Measurements from ENCODE around the gene LTBP2. TPM values are rescaled to one million over a fixed set of nuclear protein-coding genes. Genes with fewer than 3 reads are reported as not detected.

Gene LTBP2
- total RNA-seq, 2 experiments from 2014 or later: 0.04 to 0.37 TPM

DNA sequence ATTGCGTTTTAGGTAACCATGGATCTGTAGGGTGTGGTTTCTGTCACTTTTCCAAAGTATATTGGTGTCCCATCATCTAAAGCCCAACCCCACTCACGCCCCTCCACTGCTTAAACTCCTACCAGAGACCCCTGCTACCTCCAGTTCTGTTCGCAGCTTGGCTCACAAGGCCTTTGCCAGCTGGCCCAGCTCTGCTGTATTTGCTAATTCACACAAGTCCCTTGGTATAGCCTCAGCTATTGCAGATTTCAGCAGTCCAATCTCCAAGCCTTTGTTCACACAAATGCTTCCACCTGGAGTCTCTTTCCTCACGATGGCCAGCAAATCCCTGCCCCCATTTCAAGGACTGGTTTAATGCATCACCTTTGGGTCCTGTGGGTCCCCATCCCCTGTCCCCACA, 94.3 kb downstream of the LTBP2 start:
- POLR2A ChIA-PET: interaction anchor here (0.5 kb wide), 1 partner anchor 102 kb away, joined by 3 read pairs; no protein-coding TSS in a partner anchor
- DNase-seq: no peak
- ATAC-seq: no peak
- CTCF ChIA-PET: interaction anchor here (0.6 to 0.8 kb wide), 2 partner anchors 75 to 427 kb away, joined by 3 read pairs; no protein-coding TSS in a partner anchor
- peaks cover 8% of the 10 kb centered on the region for H3K27me3 Mint-ChIP-seq
- no peak overlapping the region for H3K4me3 Mint-ChIP-seq
- intact Hi-C loops (cut with DNase I, micrococcal nuclease): no loop called here
- peaks cover 7% of the 10 kb centered on the region for H3K4me1 Mint-ChIP-seq
- no peaks in the 10 kb centered on the region for H3K36me3 Mint-ChIP-seq (ENCODE audit: low read depth)
- no peaks in the 10 kb centered on the region for H3K9me3 Mint-ChIP-seq (ENCODE audit: low read depth)
- H3K27ac Mint-ChIP-seq: no peak overlapping the region

- peaks cover 7% of the 10 kb centered on the region for H3K4me1 Mint-ChIP-seq
- ChIA-PET POLR2A (no interaction called here), CTCF (no interaction called here)
- DNase-seq: no peak
- H3K27me3 Mint-ChIP-seq: peaks cover 8% of the 10 kb centered on the region
- H3K4me3 Mint-ChIP-seq: no peak overlapping the region
- ATAC-seq: no peak
- intact Hi-C loops (cut with DNase I, micrococcal nuclease): no loop called here
- no peaks in the 10 kb centered on the region for H3K9me3 Mint-ChIP-seq (ENCODE audit: low read depth)
- H3K36me3 Mint-ChIP-seq (ENCODE audit: low read depth): no peaks in the 10 kb centered on the region
- H3K27ac Mint-ChIP-seq: no peak overlapping the region
Observed at GRCh38 chr14:74516451-74517160, 95.4 kb downstream of the LTBP2 start.

DNA sequence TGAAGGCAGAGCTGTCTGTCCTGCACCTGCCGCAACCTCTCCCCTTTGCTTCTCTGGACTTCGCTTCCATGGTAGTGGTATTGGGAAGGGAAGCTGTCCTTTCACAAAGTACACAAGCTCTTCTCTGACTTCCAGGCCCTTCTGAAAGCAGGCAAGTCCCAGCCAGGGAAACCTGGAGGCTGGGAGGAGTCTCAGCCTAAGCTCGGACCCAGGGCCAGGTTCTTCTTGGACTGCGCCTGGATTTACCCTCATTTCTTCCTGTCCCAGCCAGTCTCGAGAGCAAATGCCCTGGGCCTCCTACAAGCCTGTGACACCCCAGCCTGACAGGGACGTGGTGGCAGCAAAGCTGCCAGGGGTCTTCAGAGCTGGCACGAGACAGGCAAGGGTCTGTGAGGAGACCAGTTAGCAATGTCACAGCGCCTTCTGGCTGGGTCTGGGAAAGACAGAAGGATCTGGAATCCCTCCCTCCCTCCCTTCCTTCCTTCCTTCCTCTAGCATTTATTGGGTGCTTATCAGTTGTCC, 96.1 kb downstream of the LTBP2 start:
- CTCF ChIA-PET: no interaction called here
- intact Hi-C loops (cut with DNase I, micrococcal nuclease): no loop called here
- Mint-ChIP-seq H3K9me3 (ENCODE audit: low read depth) (no peaks in the 10 kb centered on the region), H3K4me3 (no peak overlapping the region), H3K4me1 (peaks cover 7% of the 10 kb centered on the region), H3K27me3 (peaks cover 8% of the 10 kb centered on the region), H3K36me3 (ENCODE audit: low read depth) (no peaks in the 10 kb centered on the region), H3K27ac (no peak overlapping the region)
- ATAC-seq: no peak
- no peak for DNase-seq
- POLR2A ChIA-PET: no interaction called here

DNA sequence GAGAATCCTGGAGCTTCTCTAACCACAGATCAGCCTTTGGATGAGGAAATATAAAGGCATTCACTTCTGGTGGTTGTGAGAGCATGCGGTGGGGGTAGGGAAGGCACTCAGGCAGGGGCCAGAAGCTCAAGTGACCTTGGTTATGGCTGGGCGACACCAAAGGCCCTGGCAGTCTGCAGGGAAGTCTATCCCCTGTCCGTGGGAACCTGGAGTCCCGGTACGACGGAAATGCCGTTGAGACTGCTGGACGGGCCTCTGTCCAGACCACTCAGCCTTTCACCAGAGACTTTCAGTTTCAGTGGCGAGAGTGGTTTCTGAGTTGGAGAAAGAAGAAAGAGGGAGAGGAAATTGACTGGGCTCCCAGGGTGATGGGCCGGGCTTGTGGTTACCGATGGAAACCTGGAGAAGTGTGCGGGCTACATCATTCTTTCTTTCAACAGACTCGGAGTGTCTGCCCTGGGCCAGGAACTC, 97.5 kb downstream of the LTBP2 start:
- CTCF ChIA-PET: interaction anchor here (1.5 kb wide), 1 partner anchor 153 kb away, joined by 3 read pairs; no protein-coding TSS in a partner anchor
- no peak overlapping the region for H3K4me3 Mint-ChIP-seq
- peaks cover 7% of the 10 kb centered on the region for H3K4me1 Mint-ChIP-seq
- no peak for ATAC-seq
- intact Hi-C loops (cut with DNase I, micrococcal nuclease): no loop called here
- no peaks in the 10 kb centered on the region for H3K36me3 Mint-ChIP-seq (ENCODE audit: low read depth)
- POLR2A ChIA-PET: interaction anchor here (0.7 kb wide), 1 partner anchor 101 kb away, joined by 5 read pairs; no protein-coding TSS in a partner anchor
- H3K9me3 Mint-ChIP-seq (ENCODE audit: low read depth): no peaks in the 10 kb centered on the region
- DNase-seq: no peak
- H3K27me3 Mint-ChIP-seq: peaks cover 8% of the 10 kb centered on the region
- no peak overlapping the region for H3K27ac Mint-ChIP-seq

DNA sequence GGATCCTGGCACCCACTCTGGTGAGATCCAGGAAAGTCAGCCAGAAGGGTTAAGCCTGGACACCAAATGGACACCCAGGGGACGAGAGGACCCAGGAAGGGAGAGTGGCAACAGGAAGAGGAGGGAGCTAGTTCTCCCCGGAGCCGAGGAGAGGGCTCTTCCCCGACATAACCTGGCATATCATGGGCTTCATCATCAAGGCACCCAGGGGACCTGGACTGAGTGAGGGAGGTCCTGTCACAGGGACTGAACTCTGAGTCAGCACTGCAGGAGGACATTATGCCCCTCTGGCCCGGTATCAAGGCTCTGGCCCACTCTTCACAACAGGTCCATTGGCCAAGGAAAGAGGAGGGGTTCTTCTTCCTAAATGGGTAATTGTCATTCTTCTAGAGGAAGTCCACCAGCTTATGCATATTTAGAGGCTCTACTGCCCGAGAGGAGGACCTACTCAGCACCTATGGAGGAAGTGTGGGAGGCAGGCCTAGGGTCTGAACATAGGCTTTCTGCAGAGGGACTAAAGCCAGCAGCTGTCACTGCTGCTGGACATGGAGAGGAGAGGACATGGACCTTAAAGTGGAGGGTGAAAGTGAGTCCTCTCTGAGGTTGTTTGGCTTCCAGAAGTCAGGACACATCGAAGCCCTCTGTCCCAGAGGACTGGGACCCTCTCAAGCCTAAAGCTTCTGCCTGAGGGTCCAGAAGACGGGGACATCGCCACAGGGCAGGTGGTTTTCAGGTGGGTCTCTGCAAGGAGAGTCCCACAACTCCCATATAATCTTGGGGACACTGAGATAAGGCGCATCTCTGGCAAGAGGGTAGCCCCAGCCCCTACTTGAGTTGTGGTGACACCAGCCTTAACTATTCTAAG, 99.8 kb downstream of the LTBP2 start:
- Mint-ChIP-seq H3K27me3 (peaks cover 6% of the 10 kb centered on the region), H3K27ac (no peak overlapping the region), H3K9me3 (ENCODE audit: low read depth) (no peaks in the 10 kb centered on the region), H3K4me1 (peaks cover 7% of the 10 kb centered on the region), H3K36me3 (ENCODE audit: low read depth) (no peaks in the 10 kb centered on the region), H3K4me3 (no peak overlapping the region)
- intact Hi-C loops (cut with DNase I, micrococcal nuclease): no loop called here
- ChIA-PET CTCF (interaction anchor here (0.8 kb wide), 1 partner anchor 14 kb away, joined by 3 read pairs; no protein-coding TSS in a partner anchor), POLR2A (no interaction called here)
- DNase-seq (no peak), ATAC-seq (no peak)

- Mint-ChIP-seq H3K9me3 (ENCODE audit: low read depth) (no peaks in the 10 kb centered on the region), H3K27me3 (peaks cover 6% of the 10 kb centered on the region), H3K36me3 (ENCODE audit: low read depth) (no peaks in the 10 kb centered on the region), H3K27ac (no peak overlapping the region), H3K4me3 (no peak overlapping the region), H3K4me1 (peaks cover 7% of the 10 kb centered on the region)
- CTCF ChIA-PET: no interaction called here
- ATAC-seq (no peak), DNase-seq (no peak)
- intact Hi-C loops (cut with DNase I, micrococcal nuclease): no loop called here
- POLR2A ChIA-PET: interaction anchor here (0.6 kb wide), 1 partner anchor 215 kb away, joined by 3 read pairs; no protein-coding TSS in a partner anchor
Observed at GRCh38 chr14:74510959-74511409, 101.1 kb downstream of the LTBP2 start.

DNA sequence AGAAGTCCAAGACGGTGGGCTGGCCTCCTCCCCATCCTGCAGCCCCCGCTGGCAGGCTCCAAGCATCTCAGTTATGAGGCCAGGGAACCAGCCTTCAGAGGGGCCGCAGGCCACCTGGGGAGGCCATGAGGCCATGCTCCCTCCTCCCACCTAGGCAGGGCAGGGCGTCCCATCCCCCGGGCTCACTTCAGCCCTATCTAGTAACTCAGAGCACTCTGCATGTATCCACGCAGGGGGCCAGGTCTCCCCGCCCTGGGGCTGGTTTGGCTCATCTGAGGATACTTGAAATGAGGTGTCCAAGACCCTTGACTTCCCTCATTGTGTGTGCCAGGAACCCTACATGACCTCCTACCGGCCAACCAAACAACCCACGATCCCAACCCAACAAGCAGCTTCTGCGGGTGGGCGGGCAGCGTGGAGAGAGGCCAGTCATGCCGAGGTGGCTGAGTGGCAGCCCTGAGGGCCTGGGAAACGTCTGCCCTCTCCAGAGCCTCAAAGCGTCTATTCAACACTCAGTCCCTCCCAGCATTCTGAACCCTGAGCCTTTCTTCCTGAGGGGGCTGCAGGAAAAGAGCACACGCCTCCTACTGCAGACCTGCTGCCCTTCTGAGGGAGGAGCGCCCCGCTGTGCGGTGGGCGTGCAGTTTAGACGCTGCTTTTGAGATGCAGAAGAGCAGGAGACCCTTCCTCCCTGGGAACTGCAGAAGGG, 101.7 kb downstream of the LTBP2 start:
- Mint-ChIP-seq H3K27me3 (peaks cover 4% of the 10 kb centered on the region), H3K36me3 (ENCODE audit: low read depth) (no peaks in the 10 kb centered on the region), H3K27ac (no peak overlapping the region), H3K4me3 (no peak overlapping the region), H3K4me1 (peaks cover 7% of the 10 kb centered on the region), H3K9me3 (ENCODE audit: low read depth) (no peaks in the 10 kb centered on the region)
- ATAC-seq (no peak), DNase-seq (no peak)
- ChIA-PET CTCF (no interaction called here), POLR2A (interaction anchor here (0.6 kb wide), 1 partner anchor 214 kb away, joined by 3 read pairs; no protein-coding TSS in a partner anchor)
- intact Hi-C loops (cut with DNase I, micrococcal nuclease): no loop called here

DNA sequence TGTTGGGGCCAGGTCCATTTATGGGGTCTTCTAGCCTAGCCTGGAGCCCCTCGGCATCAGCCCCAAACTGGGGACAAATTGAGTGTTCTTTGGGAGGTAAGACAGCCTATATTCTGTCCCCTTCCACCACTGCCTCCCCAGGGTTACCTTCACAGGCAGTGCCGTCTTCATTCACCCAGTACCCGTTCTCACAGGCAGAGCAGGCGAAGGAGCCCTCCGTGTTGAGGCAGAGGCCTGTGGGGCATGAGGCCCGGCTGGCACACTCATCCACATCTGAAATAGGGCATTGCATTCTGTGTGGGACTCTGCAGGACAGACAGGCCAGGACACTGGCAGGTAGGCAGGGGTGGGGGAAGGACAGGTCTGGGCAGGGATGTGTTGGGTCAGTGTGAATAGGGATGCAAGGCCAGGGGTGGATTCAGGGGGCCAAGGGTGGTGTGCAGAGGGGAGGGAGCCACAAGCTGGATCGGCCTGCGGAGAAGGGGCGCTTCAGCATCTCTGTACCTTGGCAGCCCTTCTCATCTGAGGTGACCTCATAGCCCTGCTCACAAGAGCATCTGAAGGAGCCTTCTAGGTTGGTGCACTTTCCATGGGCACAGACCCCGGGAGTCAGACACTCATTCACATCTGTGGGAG, 102.3 kb downstream of the LTBP2 start:
- Mint-ChIP-seq H3K4me1 (peaks cover 5% of the 10 kb centered on the region), H3K4me3 (no peak overlapping the region), H3K27me3 (peaks cover 2% of the 10 kb centered on the region), H3K36me3 (ENCODE audit: low read depth) (no peaks in the 10 kb centered on the region), H3K9me3 (ENCODE audit: low read depth) (no peaks in the 10 kb centered on the region), H3K27ac (no peak overlapping the region)
- DNase-seq: no peak
- intact Hi-C loops (cut with DNase I, micrococcal nuclease): no loop called here
- ChIA-PET CTCF (no interaction called here), POLR2A (no interaction called here)
- ATAC-seq: no peak

- Mint-ChIP-seq H3K27me3 (no peaks in the 10 kb centered on the region), H3K27ac (no peak overlapping the region), H3K36me3 (ENCODE audit: low read depth) (no peaks in the 10 kb centered on the region), H3K4me3 (no peak overlapping the region), H3K4me1 (no peaks in the 10 kb centered on the region), H3K9me3 (ENCODE audit: low read depth) (no peaks in the 10 kb centered on the region)
- DNase-seq: no peak
- ChIA-PET POLR2A (no interaction called here), CTCF (no interaction called here)
- ATAC-seq: no peak
- intact Hi-C loops (cut with DNase I, micrococcal nuclease): no loop called here
Observed at GRCh38 chr14:74508844-74509428, 103.1 kb downstream of the LTBP2 start.

- intact Hi-C loops (cut with DNase I, micrococcal nuclease): no loop called here
- H3K27ac Mint-ChIP-seq: no peak overlapping the region
- no peaks in the 10 kb centered on the region for H3K9me3 Mint-ChIP-seq (ENCODE audit: low read depth)
- H3K36me3 Mint-ChIP-seq (ENCODE audit: low read depth): no peaks in the 10 kb centered on the region
- CTCF ChIA-PET: no interaction called here
- H3K27me3 Mint-ChIP-seq: no peaks in the 10 kb centered on the region
- no peak for ATAC-seq
- POLR2A ChIA-PET: no interaction called here
- no peaks in the 10 kb centered on the region for H3K4me1 Mint-ChIP-seq
- no peak overlapping the region for H3K4me3 Mint-ChIP-seq
- no peak for DNase-seq
Observed at GRCh38 chr14:74508292-74508731, 103.7 kb downstream of the LTBP2 start.
